WTC11 (cell line): ENCODE results near the gene NGB. TPM values are rescaled to one million over a fixed set of nuclear protein-coding genes. Genes with fewer than 3 reads are reported as not detected.

Experiments used
- ATAC-seq: fragments of 200-7000 bp; cut with Tn5 transposase; 2 replicates; pipeline ENCODE4 v1.10.0; 2021; ENCODE audit warnings: mild to moderate bottlenecking, moderate library complexity
- CTCF ChIA-PET: fragments of 300-600 bp; sonication (Branson Sonifier 250); formaldehyde crosslinking; loops from one replicate; lab custom pipeline; 2021; ENCODE audit warnings: antibody characterized with exemption; lab: Charles Lee
- POLR2A ChIA-PET: fragments of 350-600 bp; sonication (Branson Sonifier 250); formaldehyde crosslinking; loops from one replicate; lab custom pipeline; 2021; ENCODE audit warnings: antibody characterized with exemption; lab: Charles Lee
- DNase-seq: peaks from one replicate; pipeline ENCODE4 v3.0.0; 2021; ENCODE audit warnings: low spot score
- H3K27ac Mint-ChIP-seq: 2 replicates; pipeline ENCODE4 v1.8.0; 2021; ENCODE audit warnings: mixed read lengths
- H3K27me3 Mint-ChIP-seq: 2 replicates; pipeline ENCODE4 v1.8.0; 2021; ENCODE audit warnings: low read depth, mild to moderate bottlenecking, moderate library complexity, mixed read lengths
- H3K36me3 Mint-ChIP-seq: 2 replicates; pipeline ENCODE4 v1.8.0; 2021; ENCODE audit warnings: mixed read lengths
- H3K4me1 Mint-ChIP-seq: 2 replicates; pipeline ENCODE4 v1.8.0; 2022; ENCODE audit warnings: mixed read lengths
- H3K4me3 Mint-ChIP-seq: 2 replicates; pipeline ENCODE4 v1.8.0; 2021; ENCODE audit warnings: mild to moderate bottlenecking, moderate library complexity, mixed read lengths
- H3K9me3 Mint-ChIP-seq: 2 replicates; pipeline ENCODE4 v1.8.0; 2021; ENCODE audit warnings: mixed read lengths
- ATF6 ChIP-seq: sonication (generic); formaldehyde crosslinking; IDR thresholded peaks from 2 replicates; pipeline ENCODE4 v1.8.1; 2023; ENCODE audit warnings: mild to moderate bottlenecking, missing genetic modification reagents
- CBFB ChIP-seq: sonication (generic); formaldehyde crosslinking; IDR thresholded peaks from 2 replicates; pipeline ENCODE4 v1.8.1; 2022; ENCODE audit warnings: mild to moderate bottlenecking, low read depth, missing genetic modification reagents
- CTCF ChIP-seq: fragments of 200-600 bp; IDR thresholded peaks from 2 replicates; pipeline ENCODE4 v1.8.0; 2022; ENCODE audit warnings: antibody characterized with exemption
- FOXP1 ChIP-seq: sonication (generic); formaldehyde crosslinking; IDR thresholded peaks from 2 replicates; pipeline ENCODE4 v1.8.0; 2022; ENCODE audit warnings: missing genetic modification reagents, mild to moderate bottlenecking, moderate library complexity, borderline replicate concordance
- FOXP4 ChIP-seq: sonication (generic); formaldehyde crosslinking; IDR thresholded peaks from 2 replicates; pipeline ENCODE4 v1.8.0; 2022; ENCODE audit warnings: mild to moderate bottlenecking, missing genetic modification reagents
- GABPB1 ChIP-seq: sonication (generic); formaldehyde crosslinking; IDR thresholded peaks from 2 replicates; pipeline ENCODE4 v1.8.1; 2023; ENCODE audit warnings: mild to moderate bottlenecking, missing genetic modification reagents
- MLX ChIP-seq: sonication (generic); formaldehyde crosslinking; IDR thresholded peaks from 2 replicates; pipeline ENCODE4 v1.8.1; 2023; ENCODE audit warnings: mild to moderate bottlenecking, missing genetic modification reagents, moderate library complexity
- MYBL2 ChIP-seq: sonication (generic); formaldehyde crosslinking; IDR thresholded peaks from 2 replicates; pipeline ENCODE4 v1.8.1; 2023; ENCODE audit warnings: mild to moderate bottlenecking, moderate library complexity, missing genetic modification reagents
- PREB ChIP-seq: sonication (generic); formaldehyde crosslinking; IDR thresholded peaks from 2 replicates; pipeline ENCODE4 v1.8.1; 2022; ENCODE audit warnings: mild to moderate bottlenecking, missing genetic modification reagents, moderate library complexity, borderline replicate concordance
- SMAD4 ChIP-seq: sonication (generic); formaldehyde crosslinking; IDR thresholded peaks from 2 replicates; pipeline ENCODE4 v1.8.0; 2022; ENCODE audit warnings: mild to moderate bottlenecking, missing genetic modification reagents
- STAT6 ChIP-seq: sonication (generic); formaldehyde crosslinking; conservative IDR thresholded peaks from 2 replicates; pipeline ENCODE4 v1.8.1; 2023; ENCODE audit warnings: mild to moderate bottlenecking, low read depth, missing genetic modification reagents, moderate library complexity
- TEAD4 ChIP-seq: sonication (generic); formaldehyde crosslinking; IDR thresholded peaks from 2 replicates; pipeline ENCODE4 v1.8.0; 2022; ENCODE audit warnings: mild to moderate bottlenecking, missing genetic modification reagents
- ZNF263 ChIP-seq: sonication (generic); formaldehyde crosslinking; IDR thresholded peaks from 2 replicates; pipeline ENCODE4 v1.8.1; 2022; ENCODE audit warnings: low read depth, mild to moderate bottlenecking, moderate library complexity, missing genetic modification reagents
- ZNF317 ChIP-seq: sonication (generic); formaldehyde crosslinking; IDR thresholded peaks from 2 replicates; pipeline ENCODE4 v1.8.1; 2023; ENCODE audit warnings: low read depth, mild to moderate bottlenecking, moderate library complexity, missing genetic modification reagents, borderline replicate concordance
- ZNF396 ChIP-seq: fragments of 250-450 bp; sonication (Bioruptor Pico); IDR thresholded peaks from 2 replicates; pipeline ENCODE4 v1.8.0; 2021; ENCODE audit warnings: mild to moderate bottlenecking, moderate library complexity, borderline replicate concordance
- ZNF423 ChIP-seq: fragments of 250-450 bp; sonication (Bioruptor Pico); IDR thresholded peaks from 2 replicates; pipeline ENCODE4 v2.1.2; 2022; ENCODE audit warnings: mild to moderate bottlenecking, moderate library complexity
- ZNF425 ChIP-seq: fragments of 250-450 bp; sonication (Bioruptor Pico); conservative IDR thresholded peaks from 2 replicates; pipeline ENCODE4 v1.9.0; 2021; ENCODE audit warnings: mild to moderate bottlenecking
- ZNF671 ChIP-seq: fragments of 250-450 bp; sonication (Bioruptor Pico); IDR thresholded peaks from 2 replicates; pipeline ENCODE4 v1.8.0; 2021; ENCODE audit warnings: mild to moderate bottlenecking
- total RNA-seq: library from RNA; stranded (reverse); gene quantifications from 3 replicates; pipeline ENCODE4 v1.2.3, GENCODE V29; 2021

NGB gene
- total RNA-seq, 1 experiment from 2014 or later = 0.33 TPM

GRCh38 chr14:77238356-77238755, 32.6 kb downstream of the NGB start (continued):
- TF ChIP-seq SMAD4 (CRISPR knock-in tag) (no peak), TEAD4 (CRISPR knock-in tag) (no peak)

GRCh38 chr14:77236814-77237213, 34.2 kb downstream of the NGB start:
- Mint-ChIP-seq H3K36me3 (no peaks in the 10 kb centered on the region), H3K4me3 (no peak overlapping the region), H3K9me3 (no peaks in the 10 kb centered on the region), H3K27me3 (no peaks in the 10 kb centered on the region; the same call in 1 of the 2 replicates), H3K27ac (no peak overlapping the region)
- TF ChIP-seq ZNF425 (CRISPR knock-in tag) = no peak
- TF ChIP-seq FOXP1 (CRISPR knock-in tag) = no peak
- no peak for TF ChIP-seq ZNF396 (CRISPR knock-in tag)
- no peak for TF ChIP-seq MLX (CRISPR knock-in tag)
- TF ChIP-seq GABPB1 (CRISPR knock-in tag) = no peak
- TF ChIP-seq MYBL2 (CRISPR knock-in tag) = no peak
- no peak for TF ChIP-seq PREB
- TF ChIP-seq ZNF317 (CRISPR knock-in tag) = no peak
- no peak for TF ChIP-seq ATF6 (CRISPR knock-in tag)
- TF ChIP-seq, all 79 proteins: peak for 0
- DNase-seq (no peak), ATAC-seq (no peak)
- ChIA-PET CTCF (interaction anchor here (0.7 to 1.5 kb wide), 4 partner anchors 23 to 112 kb away, joined by 3 to 5 read pairs (median 3); no protein-coding TSS in a partner anchor), POLR2A (no interaction called here)
- no peaks in the 10 kb centered on the region for H3K4me1 Mint-ChIP-seq

- no peak for TF ChIP-seq CTCF
- ATAC-seq = no peak
- H3K4me3 Mint-ChIP-seq = no peak overlapping the region
- no peaks in the 10 kb centered on the region for H3K4me1 Mint-ChIP-seq
- no peaks in the 10 kb centered on the region for H3K9me3 Mint-ChIP-seq
- CTCF ChIA-PET = interaction anchor here (0.6 kb wide), 1 partner anchor 18 kb away, joined by 5 read pairs; no protein-coding TSS in a partner anchor
- no peak for DNase-seq
- H3K27ac Mint-ChIP-seq = no peak overlapping the region
- H3K36me3 Mint-ChIP-seq = no peaks in the 10 kb centered on the region
- POLR2A ChIA-PET = no interaction called here
- no peaks in the 10 kb centered on the region; the same call in 1 of the 2 replicates for H3K27me3 Mint-ChIP-seq
Observed at GRCh38 chr14:77231721-77232120, 39.3 kb downstream of the NGB start.

GRCh38 chr14:77230914-77231313, 40.1 kb downstream of the NGB start:
- ChIA-PET POLR2A (no interaction called here), CTCF (interaction anchor here (2.7 kb wide), 1 partner anchor 18 kb away, joined by 13 read pairs; no protein-coding TSS in a partner anchor)
- TF ChIP-seq FOXP4 (CRISPR knock-in tag) (no peak), STAT6 (CRISPR knock-in tag) (no peak), CBFB (no peak), ZNF423 (no peak), ZNF263 (CRISPR knock-in tag) (no peak), ZNF671 (CRISPR knock-in tag) (no peak)

More at GRCh38 chr14:77230914-77231313, 40.1 kb downstream of the NGB start:
- ATAC-seq = no peak
- Mint-ChIP-seq H3K27me3 (no peaks in the 10 kb centered on the region; the same call in 1 of the 2 replicates), H3K4me1 (peaks cover under 1% of the 10 kb centered on the region; the same call in 1 of the 2 replicates), H3K4me3 (no peak overlapping the region), H3K9me3 (no peaks in the 10 kb centered on the region), H3K27ac (no peak overlapping the region), H3K36me3 (no peaks in the 10 kb centered on the region)
- DNase-seq = no peak
